HL-60 (cell line): ENCODE data around the gene FMO1.

Source experiments
- DNase-seq, 2 experiments: peaks; one replicate each; pipeline ENCODE4 v3.0.0-alpha.2; 2010 to 2020; ENCODE audit warnings: low read depth in 1 of 2, low spot score in 1 of 2
- H3K27ac ChIP-seq: fragments of 250-450 bp; sonication (Bioruptor Pico); replicated peaks from 2 replicates; pipeline ENCODE4 v1.5.1; 2020; ENCODE audit warnings: mild to moderate bottlenecking, moderate library complexity
- H3K27me3 ChIP-seq: fragments of 250-450 bp; sonication (Bioruptor Pico); 2 replicates; pipeline ENCODE4 v1.5.1; 2021; ENCODE audit warnings: mild to moderate bottlenecking, moderate library complexity; ENCODE audit not compliant: insufficient read depth, poor library complexity, severe bottlenecking
- H3K4me3 ChIP-seq: replicated peaks from 2 replicates; pipeline ENCODE4 v1.5.1; 2011; ENCODE audit warnings: mild to moderate bottlenecking, control low read depth, low read length; ENCODE audit not compliant: insufficient read depth
- CTCF ChIP-seq: IDR thresholded peaks from one replicate; pipeline ENCODE4 v1.5.1; 2011; ENCODE audit warnings: low read length, control low read depth, inconsistent platforms; ENCODE audit not compliant: insufficient read depth
- GABPA ChIP-seq: IDR thresholded peaks from 2 replicates; pipeline ENCODE4 v1.6.1; 2012; ENCODE audit warnings: low read depth
- POLR2AphosphoS5 ChIP-seq: IDR thresholded peaks from 2 replicates; pipeline ENCODE4 v1.6.1; 2012; ENCODE audit warnings: low read depth
- REST ChIP-seq: IDR thresholded peaks from 2 replicates; pipeline ENCODE4 v1.6.1; 2012; ENCODE audit warnings: low read depth; ENCODE audit not compliant: insufficient replicate concordance
- SPI1 ChIP-seq: IDR thresholded peaks from 2 replicates; pipeline ENCODE4 v1.6.1; 2012; ENCODE audit warnings: low read depth, mild to moderate bottlenecking, borderline replicate concordance

FMO1 gene

GRCh38 chr1:171279678-171280077, 31.4 kb downstream of the FMO1 start:
- Histone ChIP-seq H3K27me3 (no peaks in the 10 kb centered on the region), H3K4me3 (no peak overlapping the region), H3K27ac (peak overlapping the region; percentile 70)
- peak in 1 of 2 experiments; percentile 11 for DNase-seq
- peak; percentile 83 for TF ChIP-seq SPI1
- TF ChIP-seq REST, result no peak

- TF ChIP-seq CTCF (no peak), GABPA (no peak), REST (no peak), SPI1 (no peak), POLR2AphosphoS5 (no peak)
- Histone ChIP-seq H3K27me3 (no peaks in the 10 kb centered on the region), H3K27ac (no peak overlapping the region), H3K4me3 (no peak overlapping the region)
- no peak for DNase-seq
Observed at GRCh38 chr1:171280599-171280998, 32.3 kb downstream of the FMO1 start.

- H3K4me3 ChIP-seq, result no peak overlapping the region
- H3K27me3 ChIP-seq, result no peaks in the 10 kb centered on the region
- peak in 1 of 2 experiments; percentile 38 for DNase-seq
- H3K27ac ChIP-seq, result no peak overlapping the region
- TF ChIP-seq POLR2AphosphoS5 (no peak), REST (no peak), CTCF (no peak), GABPA (no peak), SPI1 (no peak)
Observed at GRCh38 chr1:171286032-171286705, 37.9 kb downstream of the FMO1 start.
